K562 (cell line): ENCODE measurements around the gene FAM167B. TPM values are rescaled to one million over a fixed set of nuclear protein-coding genes. Genes with fewer than 3 reads are reported as not detected.

Source experiments
- CHCHD3 ChIP-seq: fragments of 250-450 bp; sonication (Bioruptor Pico); IDR thresholded peaks from 2 replicates; pipeline ENCODE4 v2.1.2; 2022; ENCODE audit warnings: mild to moderate bottlenecking
- CTCF ChIP-seq, 3 experiments: IDR thresholded peaks in 2 of 3; conservative IDR thresholded peaks in 1 of 3; 2 replicates each; pipeline ENCODE4 v1.5.1; 2011 to 2012; ENCODE audit warnings: low read length in 3 of 3, mild to moderate bottlenecking in 3 of 3, control low read depth in 2 of 3, improper control_type of control experiment in 1 of 3, inconsistent platforms in 1 of 3, low read depth in 1 of 3, mixed read lengths in 1 of 3, moderate library complexity in 1 of 3; ENCODE audit not compliant: insufficient read depth in 2 of 3
- HDAC6 ChIP-seq: IDR thresholded peaks from 2 replicates; pipeline ENCODE4 v1.6.1; 2012; ENCODE audit warnings: low read depth, mild to moderate bottlenecking, control low read depth, inconsistent platforms, low read length, moderate library complexity
- MBD2 ChIP-seq: sonication (generic); IDR thresholded peaks from 2 replicates; pipeline ENCODE4 v1.6.1; 2016; ENCODE audit warnings: low read depth, borderline replicate concordance
- NBN ChIP-seq: fragments of 450-650 bp; IDR thresholded peaks from 2 replicates; pipeline ENCODE4 v1.6.1; 2016; ENCODE audit warnings: low read depth, mild to moderate bottlenecking
- NELFE ChIP-seq: IDR thresholded peaks from 2 replicates; pipeline ENCODE4 v1.6.1; 2011; ENCODE audit warnings: mild to moderate bottlenecking; ENCODE audit not compliant: insufficient read depth, insufficient read length
- NFE2 ChIP-seq: IDR thresholded peaks from 2 replicates; pipeline ENCODE4 v1.6.1; 2014; ENCODE audit warnings: antibody characterized with exemption, low read depth
- PATZ1 ChIP-seq: fragments of 250-450 bp; sonication (Bioruptor Pico); IDR thresholded peaks from 2 replicates; pipeline ENCODE4 v1.5.0; 2020; ENCODE audit warnings: mild to moderate bottlenecking, borderline replicate concordance
- SAFB2 ChIP-seq: fragments of 200-400 bp; formaldehyde crosslinking; IDR thresholded peaks from 2 replicates; pipeline ENCODE4 v1.6.1; 2018; ENCODE audit warnings: borderline replicate concordance, low read length, low read depth, moderate library complexity; ENCODE audit not compliant: severe bottlenecking
- SMAD2 ChIP-seq: fragments of 150-350 bp; IDR thresholded peaks from 2 replicates; pipeline ENCODE4 v1.6.1; 2014; ENCODE audit warnings: low read depth, mild to moderate bottlenecking, low read length
- SNAPC5 ChIP-seq: fragments of 250-450 bp; sonication (Bioruptor Pico); IDR thresholded peaks from 2 replicates; pipeline ENCODE4 v1.8.0; 2021; ENCODE audit warnings: moderate library complexity, mild to moderate bottlenecking, inconsistent platforms
- TBL1XR1 ChIP-seq, 2 experiments: IDR thresholded peaks; 2 replicates each; pipeline ENCODE4 v1.6.1; 2012; ENCODE audit warnings: improper control_type of control experiment in 2 of 2, low read length in 2 of 2, mild to moderate bottlenecking in 1 of 2
- TRIM28 ChIP-seq: fragments of 450-650 bp; IDR thresholded peaks from 2 replicates; pipeline ENCODE4 v1.6.1; 2017
- ZBTB5 ChIP-seq: fragments of 450-650 bp; IDR thresholded peaks from 2 replicates; pipeline ENCODE4 v1.6.1; 2017; ENCODE audit warnings: antibody characterized with exemption
- ZNF224 ChIP-seq: sonication (generic); formaldehyde crosslinking; IDR thresholded peaks from 2 replicates; pipeline ENCODE4 v1.8.0; 2022; ENCODE audit warnings: mild to moderate bottlenecking, missing genetic modification reagents
- ZNF239 ChIP-seq: fragments of 250-450 bp; sonication (Bioruptor Pico); IDR thresholded peaks from 2 replicates; pipeline ENCODE4 v1.4.0; 2020; ENCODE audit warnings: mild to moderate bottlenecking
- ZNF449 ChIP-seq: fragments of 250-450 bp; sonication (Bioruptor Pico); IDR thresholded peaks from 2 replicates; pipeline ENCODE4 v1.8.0; 2022; ENCODE audit warnings: moderate library complexity, mild to moderate bottlenecking, inconsistent platforms
- ZNF511 ChIP-seq: sonication (generic); formaldehyde crosslinking; IDR thresholded peaks from 2 replicates; pipeline ENCODE4 v1.8.0; 2022; ENCODE audit warnings: mild to moderate bottlenecking, missing genetic modification reagents
- ZNF717 ChIP-seq: fragments of 250-450 bp; sonication (Bioruptor Pico); IDR thresholded peaks from 2 replicates; pipeline ENCODE4 v1.5.0; 2021
- ZNF778 ChIP-seq: fragments of 450-650 bp; formaldehyde crosslinking; IDR thresholded peaks from 2 replicates; pipeline ENCODE4 v1.4.0; 2020; ENCODE audit warnings: mild to moderate bottlenecking, moderate library complexity
- polyA plus RNA-seq, 8 experiments: library from polyadenylated mRNA; depleted of rRNA in 4 of 8; stranded (reverse) in 5 of 8; unstranded in 3 of 8; fragments of >200 nt; fragmentation: Nextera tagmentation in 2 of 8; fragmentation: Illumina TruSeq in 1 of 8; extraction: Ambion mirVana in 2 of 8; extraction: Trizol in 1 of 8; gene quantifications; 2 replicates each; pipeline versions ENCODE4 v1.2.1 to v1.2.3, GENCODE V29; 2011 to 2014; ENCODE audit warnings: inconsistent platforms in 1 of 8, missing spikeins in 1 of 8
- total RNA-seq, 7 experiments: library from RNA; depleted of rRNA in 6 of 7; stranded (reverse); fragments of >200 nt in 6 of 7; fragmentation: Illumina TruSeq in 2 of 7; extraction: Trizol in 2 of 7; gene quantifications; 2 replicates each; pipeline versions ENCODE4 v1.2.1 to v1.2.3, GENCODE V29; 2011 to 2021; ENCODE audit warnings: low replicate concordance in 1 of 7

The FAM167B gene
- total and polyA plus RNA-seq, 9 of the 15 experiments (the other 6 are each of a cell fraction or from before 2014, with no cell fraction given), result not detected

GRCh38 chr1:32201011-32201855 lies 45.8 kb upstream of the FAM167B start (continued):
- TF ChIP-seq ZBTB5 (no peak), SAFB2 (no peak), PATZ1 (no peak), SNAPC5 (CRISPR knock-in tag) (no peak), MBD2 (peak; percentile 30; the same call in 1 of the 2 replicates), ZNF224 (CRISPR knock-in tag) (0 out of 2 replicates have a peak, but pooled peaks have one; percentile 28), ZNF717 (CRISPR knock-in tag) (no peak), ZNF239 (CRISPR knock-in tag) (no peak), ZNF778 (CRISPR knock-in tag) (no peak), NELFE (no peak), SMAD2 (no peak), HDAC6 (no peak), NBN (no peak), ZNF449 (CRISPR knock-in tag) (peak; percentile 84; the same call in 1 of the 2 replicates), CTCF (IDR thresholded peaks at IDR 0.05 in 2 of 3, conservative IDR thresholded peaks at IDR 0.05 in 1 of 3; ENCODE audit: insufficient read depth in 2 of 3, low read depth in 1 of 3, low read length in 3 of 3) (peak in 1 of 3 experiments; percentile 50; a peak in 3 of 6 replicates), TBL1XR1 (IDR thresholded peaks at IDR 0.05; ENCODE audit: low read length in 2 of 2) (peak in 1 of 2 experiments; percentile 48; a peak in 1 of 4 replicates), CHCHD3 (no peak), TRIM28 (no peak; the same call in 1 of the 2 replicates), ZNF511 (CRISPR knock-in tag) (no peak), NFE2 (no peak)
